BE2C (cell line): ENCODE results near the gene ARSB.

ENCODE experiments used
- DNase-seq: peaks from one replicate; pipeline ENCODE4 v3.0.0-alpha.2; 2020
- H3K27me3 ChIP-seq: fragments of 250-450 bp; sonication (Bioruptor Pico); 2 replicates; pipeline ENCODE4 v1.5.1; 2020; ENCODE audit warnings: mild to moderate bottlenecking
- H3K36me3 ChIP-seq: fragments of 250-450 bp; sonication (Bioruptor Pico); 2 replicates; pipeline ENCODE4 v1.5.1; 2020; ENCODE audit warnings: mild to moderate bottlenecking
- H3K4me1 ChIP-seq: fragments of 250-450 bp; sonication (Bioruptor Pico); 2 replicates; pipeline ENCODE4 v1.5.1; 2020
- H3K4me3 ChIP-seq: 2 replicates; pipeline ENCODE4 v1.5.1; 2011; ENCODE audit warnings: low read depth, low read length
- H3K9me3 ChIP-seq: fragments of 250-450 bp; sonication (Bioruptor Pico); 2 replicates; pipeline ENCODE4 v1.5.1; 2020
- TF ChIP-seq, protein P1 (sequence below): IDR thresholded peaks from 2 replicates; pipeline ENCODE4 v1.5.1; 2012; ENCODE audit warnings: mild to moderate bottlenecking, low read depth, low read length

The ARSB gene

DNA sequence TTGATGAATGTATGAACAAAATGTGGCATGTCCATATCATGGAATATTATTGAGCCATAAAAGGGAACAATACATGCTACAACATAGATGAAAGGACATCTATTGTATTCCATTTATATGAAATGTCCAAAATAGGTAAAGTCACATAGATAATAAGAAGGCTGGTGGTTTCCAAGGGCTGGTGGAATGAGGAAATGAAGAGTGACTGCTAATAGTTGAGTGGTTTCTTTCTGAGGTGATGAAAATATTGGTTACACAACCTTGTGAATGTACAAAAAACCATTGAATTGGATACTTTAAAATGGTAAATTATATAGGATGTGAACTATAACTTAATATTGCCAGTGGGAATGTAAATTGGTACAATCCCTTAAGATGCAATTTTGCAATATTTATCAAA is 5.2 kb downstream of the ARSB start:
- no peak overlapping the region for H3K4me3 ChIP-seq
- DNase-seq: no peak
- TF ChIP-seq, protein P1, sequence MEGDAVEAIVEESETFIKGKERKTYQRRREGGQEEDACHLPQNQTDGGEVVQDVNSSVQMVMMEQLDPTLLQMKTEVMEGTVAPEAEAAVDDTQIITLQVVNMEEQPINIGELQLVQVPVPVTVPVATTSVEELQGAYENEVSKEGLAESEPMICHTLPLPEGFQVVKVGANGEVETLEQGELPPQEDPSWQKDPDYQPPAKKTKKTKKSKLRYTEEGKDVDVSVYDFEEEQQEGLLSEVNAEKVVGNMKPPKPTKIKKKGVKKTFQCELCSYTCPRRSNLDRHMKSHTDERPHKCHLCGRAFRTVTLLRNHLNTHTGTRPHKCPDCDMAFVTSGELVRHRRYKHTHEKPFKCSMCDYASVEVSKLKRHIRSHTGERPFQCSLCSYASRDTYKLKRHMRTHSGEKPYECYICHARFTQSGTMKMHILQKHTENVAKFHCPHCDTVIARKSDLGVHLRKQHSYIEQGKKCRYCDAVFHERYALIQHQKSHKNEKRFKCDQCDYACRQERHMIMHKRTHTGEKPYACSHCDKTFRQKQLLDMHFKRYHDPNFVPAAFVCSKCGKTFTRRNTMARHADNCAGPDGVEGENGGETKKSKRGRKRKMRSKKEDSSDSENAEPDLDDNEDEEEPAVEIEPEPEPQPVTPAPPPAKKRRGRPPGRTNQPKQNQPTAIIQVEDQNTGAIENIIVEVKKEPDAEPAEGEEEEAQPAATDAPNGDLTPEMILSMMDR: no peak
- H3K4me1 ChIP-seq: no peaks in the 10 kb centered on the region
- H3K27me3 ChIP-seq: no peaks in the 10 kb centered on the region
- no peaks in the 10 kb centered on the region for H3K9me3 ChIP-seq
- no peaks in the 10 kb centered on the region; the same call in 1 of the 2 replicates for H3K36me3 ChIP-seq

DNA sequence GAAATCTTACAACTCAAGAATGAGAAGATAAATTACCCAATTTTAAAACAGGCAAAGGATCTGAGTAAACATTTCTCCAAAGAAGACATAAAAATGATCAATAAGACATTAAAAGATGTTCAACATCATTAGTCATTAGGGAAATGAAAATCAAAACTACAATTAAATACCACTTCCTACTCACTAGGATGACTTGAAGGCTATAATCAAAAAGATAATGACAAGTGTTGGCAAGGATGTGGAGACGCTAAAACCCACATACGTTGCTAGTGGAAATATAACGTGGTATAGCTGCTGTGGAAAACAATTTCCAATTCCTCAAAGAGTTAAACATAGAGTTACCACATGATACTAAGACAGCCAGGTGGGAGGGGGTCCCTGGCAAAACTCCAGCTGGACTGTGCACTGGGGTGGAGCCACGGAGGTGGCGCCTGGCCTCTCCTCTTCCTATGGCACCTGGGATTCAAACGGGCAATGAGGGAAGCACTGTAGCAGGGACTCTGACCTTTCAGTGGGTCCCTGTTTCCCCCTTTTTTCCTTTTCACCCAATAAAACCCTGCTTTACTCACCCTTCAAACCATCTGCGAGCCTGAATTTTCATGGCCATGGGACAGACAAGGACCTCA is 5.9 kb downstream of the ARSB start:
- H3K9me3 ChIP-seq: no peaks in the 10 kb centered on the region
- no peak overlapping the region for H3K4me3 ChIP-seq
- TF ChIP-seq, protein P1: no peak
- H3K36me3 ChIP-seq: no peaks in the 10 kb centered on the region
- no peaks in the 10 kb centered on the region for H3K4me1 ChIP-seq
- H3K27me3 ChIP-seq: no peaks in the 10 kb centered on the region
- no peak for DNase-seq

DNA sequence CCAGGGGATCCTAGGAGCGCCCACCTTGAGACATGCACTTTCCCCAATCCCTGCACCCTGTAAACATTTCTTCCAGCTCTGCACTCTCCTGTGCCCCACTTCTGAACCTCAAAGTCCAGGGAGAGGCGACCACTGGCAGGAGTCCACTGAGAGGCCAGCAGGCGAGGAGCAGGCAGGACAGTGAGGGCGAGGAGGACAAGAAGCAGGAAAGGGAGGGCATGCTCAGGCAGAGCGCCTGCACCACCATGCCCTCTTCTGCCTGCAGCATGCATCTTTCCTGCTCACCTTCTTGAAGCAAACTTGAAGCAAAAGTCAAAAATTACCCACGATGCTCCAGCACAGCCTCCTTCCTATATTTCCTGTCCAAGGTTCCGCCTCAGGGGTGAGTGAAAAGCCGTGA is 10.1 kb downstream of the ARSB start:
- Histone ChIP-seq H3K4me1 (peaks cover 7% of the 10 kb centered on the region), H3K4me3 (no peak overlapping the region), H3K36me3 (no peaks in the 10 kb centered on the region), H3K9me3 (no peaks in the 10 kb centered on the region), H3K27me3 (no peaks in the 10 kb centered on the region)
- TF ChIP-seq, protein P1: no peak
- DNase-seq: no peak

DNA sequence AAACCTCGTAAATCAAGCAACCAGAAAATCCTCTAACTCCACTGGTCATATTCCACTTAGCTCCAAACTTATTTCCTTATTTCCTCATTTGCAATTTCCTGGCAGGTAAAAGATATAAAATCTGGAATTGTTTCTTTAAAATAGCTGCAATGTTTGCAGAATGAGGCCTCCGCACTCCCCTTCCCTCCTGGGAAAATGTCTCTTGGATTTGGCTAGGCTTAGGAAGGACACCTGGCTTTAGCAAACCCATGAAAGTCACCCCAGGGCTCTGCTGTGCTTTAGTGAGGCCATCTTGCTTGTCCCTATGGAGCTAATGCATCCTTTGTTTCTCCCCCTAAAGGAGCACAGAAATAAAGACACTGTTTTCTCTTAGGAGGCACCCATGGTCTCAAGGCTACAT is 10.5 kb downstream of the ARSB start:
- Histone ChIP-seq H3K4me1 (peaks cover 7% of the 10 kb centered on the region), H3K4me3 (no peak overlapping the region), H3K27me3 (no peaks in the 10 kb centered on the region), H3K36me3 (no peaks in the 10 kb centered on the region), H3K9me3 (no peaks in the 10 kb centered on the region)
- TF ChIP-seq, protein P1: no peak
- DNase-seq: no peak

DNA sequence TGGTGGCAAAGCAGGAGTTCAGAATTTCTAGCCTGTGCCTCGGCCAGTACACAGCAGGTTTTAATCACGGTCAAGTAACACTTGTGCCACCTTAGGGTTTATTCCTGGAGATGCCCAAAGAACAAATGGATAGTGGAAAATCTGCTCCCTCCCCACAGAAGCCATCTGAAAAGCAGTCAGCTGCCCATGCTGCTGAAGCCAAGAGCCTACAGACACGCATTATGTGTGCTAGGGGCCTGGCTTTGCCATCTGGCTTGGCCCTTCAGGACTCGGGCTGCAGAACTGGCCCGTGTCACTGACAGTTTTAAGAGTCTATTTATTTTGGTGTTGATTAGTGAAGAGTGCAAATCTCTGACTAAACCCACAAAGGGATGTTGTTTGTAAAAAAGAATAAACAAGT is 11.1 kb downstream of the ARSB start:
- Histone ChIP-seq H3K36me3 (no peaks in the 10 kb centered on the region), H3K9me3 (no peaks in the 10 kb centered on the region), H3K4me1 (peaks cover 7% of the 10 kb centered on the region), H3K4me3 (no peak overlapping the region), H3K27me3 (no peaks in the 10 kb centered on the region)
- DNase-seq: no peak
- TF ChIP-seq, protein P1: no peak

DNA sequence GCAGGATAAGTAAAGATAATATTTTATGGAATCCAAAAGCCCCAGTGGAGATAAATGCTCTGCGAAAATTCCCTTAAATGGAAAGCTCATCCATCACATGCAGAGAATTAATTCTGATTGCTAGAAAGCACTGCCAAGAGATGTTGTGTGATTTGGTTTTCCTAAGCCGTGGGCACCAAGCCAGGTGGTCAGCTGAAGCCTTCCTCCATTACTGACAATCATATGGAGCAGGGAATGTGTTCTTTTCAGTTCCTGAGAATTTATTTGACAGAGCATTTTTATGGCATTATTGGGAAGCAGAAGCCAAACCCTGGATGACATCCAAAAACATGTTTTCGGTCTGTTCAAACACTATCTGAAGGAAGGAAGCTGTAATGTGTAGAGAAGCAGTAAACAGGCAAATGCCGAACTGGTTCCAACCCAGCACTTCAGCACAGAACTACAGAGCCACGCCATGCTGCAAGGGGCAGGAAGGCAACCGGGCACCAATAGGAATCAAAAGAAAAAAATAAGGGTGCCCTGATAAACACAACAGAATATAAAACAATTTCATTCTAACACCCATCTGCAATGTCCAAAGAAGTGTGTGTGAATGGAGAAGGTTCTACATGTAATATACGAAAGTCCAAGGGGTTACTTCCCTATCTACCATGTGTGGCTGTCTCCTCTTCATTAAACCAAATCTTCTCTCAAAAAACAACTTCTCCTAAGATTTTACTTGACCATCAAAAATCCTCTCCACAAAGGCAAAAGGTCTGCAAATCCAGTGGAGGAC is 12.3 kb downstream of the ARSB start:
- Histone ChIP-seq H3K36me3 (no peaks in the 10 kb centered on the region), H3K9me3 (no peaks in the 10 kb centered on the region), H3K27me3 (no peaks in the 10 kb centered on the region), H3K4me1 (peaks cover 7% of the 10 kb centered on the region), H3K4me3 (peak overlapping the region; percentile 15)
- peak; percentile 73 for DNase-seq
- TF ChIP-seq, protein P1: no peak
